HepG2 (cell line): ENCODE results near the gene ID3. TPM values are rescaled to one million over a fixed set of nuclear protein-coding genes. Genes with fewer than 3 reads are reported as not detected.

Experiments
- BHLHE40 ChIP-seq: IDR thresholded peaks from 2 replicates; pipeline ENCODE4 v1.6.1; 2011; ENCODE audit warnings: low read length, improper control_type of control experiment
- GPN1 ChIP-seq: sonication (generic); formaldehyde crosslinking; IDR thresholded peaks from 2 replicates; pipeline ENCODE4 v1.5.1; 2020; ENCODE audit warnings: missing genetic modification reagents, borderline replicate concordance
- GRHL1 ChIP-seq: sonication (generic); formaldehyde crosslinking; conservative IDR thresholded peaks from 2 replicates; pipeline ENCODE4 v1.8.0; 2022; ENCODE audit warnings: missing genetic modification reagents
- HMG20A ChIP-seq: IDR thresholded peaks from 2 replicates; pipeline ENCODE4 v1.6.1; 2016; ENCODE audit warnings: borderline replicate concordance
- IKZF4 ChIP-seq: sonication (generic); formaldehyde crosslinking; IDR thresholded peaks from 2 replicates; pipeline ENCODE4 v1.5.1; 2020; ENCODE audit warnings: borderline replicate concordance, mild to moderate bottlenecking, low read depth, missing genetic modification reagents; ENCODE audit errors: not compliant biosample characterization
- KLF16 ChIP-seq, 2 experiments: sonication (generic) in 1 of 2; formaldehyde crosslinking in 1 of 2; IDR thresholded peaks; 2 replicates each; pipeline versions ENCODE4 v1.6.1 to v1.8.0; 2016 to 2023; ENCODE audit warnings: missing genetic modification reagents in 2 of 2, missing compliant biosample characterization in 1 of 2
- MEF2D ChIP-seq: sonication (generic); formaldehyde crosslinking; IDR thresholded peaks from 2 replicates; pipeline ENCODE4 v1.5.1; 2020; ENCODE audit warnings: mild to moderate bottlenecking, missing genetic modification reagents
- MEIS2 ChIP-seq: sonication (generic); formaldehyde crosslinking; IDR thresholded peaks from 2 replicates; pipeline ENCODE4 v1.9.0; 2021; ENCODE audit warnings: mild to moderate bottlenecking, missing genetic modification reagents
- NFKB2 ChIP-seq: sonication (generic); formaldehyde crosslinking; IDR thresholded peaks from 2 replicates; pipeline ENCODE4 v1.4.0; 2020; ENCODE audit warnings: missing genetic modification reagents, borderline replicate concordance
- PLRG1 ChIP-seq: fragments of 450-650 bp; conservative IDR thresholded peaks from 2 replicates; pipeline ENCODE4 v1.6.1; 2016
- RFX1 ChIP-seq: fragments of 450-650 bp; IDR thresholded peaks from 2 replicates; pipeline ENCODE4 v1.6.1; 2017
- RFXANK ChIP-seq: IDR thresholded peaks from 2 replicates; pipeline ENCODE4 v1.6.1; 2016
- SATB2 ChIP-seq: sonication (generic); formaldehyde crosslinking; IDR thresholded peaks from 2 replicates; pipeline ENCODE4 v1.5.0; 2020; ENCODE audit warnings: missing genetic modification reagents
- SIX4 ChIP-seq: sonication (generic); formaldehyde crosslinking; IDR thresholded peaks from 2 replicates; pipeline ENCODE4 v1.4.0; 2020; ENCODE audit warnings: missing genetic modification reagents
- TEAD3 ChIP-seq: optimal IDR thresholded peaks from 2 replicates; pipeline ENCODE3; 2016; ENCODE audit warnings: borderline replicate concordance
- U2AF1 ChIP-seq: fragments of 200-400 bp; formaldehyde crosslinking; optimal IDR thresholded peaks from 2 replicates; pipeline ENCODE3; 2017; ENCODE audit warnings: mild to moderate bottlenecking, low read depth, low read length
- ZBTB2 ChIP-seq: sonication (generic); formaldehyde crosslinking; IDR thresholded peaks from 2 replicates; pipeline ENCODE4 v1.8.0; 2022; ENCODE audit warnings: low read depth, missing genetic modification reagents
- ZBTB20 ChIP-seq: sonication (generic); formaldehyde crosslinking; IDR thresholded peaks from 2 replicates; pipeline ENCODE4 v1.8.1; 2023; ENCODE audit warnings: missing genetic modification reagents, low read depth, mild to moderate bottlenecking, borderline replicate concordance
- ZBTB43 ChIP-seq: sonication (generic); formaldehyde crosslinking; conservative IDR thresholded peaks from 2 replicates; pipeline ENCODE4 v1.4.0; 2020; ENCODE audit warnings: missing genetic modification reagents
- ZC3H4 ChIP-seq: sonication (generic); formaldehyde crosslinking; IDR thresholded peaks from 2 replicates; pipeline ENCODE4 v1.4.0; 2020; ENCODE audit warnings: missing genetic modification reagents, borderline replicate concordance
- ZFP36L2 ChIP-seq: sonication (generic); formaldehyde crosslinking; IDR thresholded peaks from 2 replicates; pipeline ENCODE4 v1.4.0; 2020; ENCODE audit warnings: missing genetic modification reagents
- ZNF230 ChIP-seq: sonication (generic); formaldehyde crosslinking; IDR thresholded peaks from 2 replicates; pipeline ENCODE4 v1.4.0; 2020; ENCODE audit warnings: mild to moderate bottlenecking, missing genetic modification reagents
- ZNF30 ChIP-seq: sonication (generic); formaldehyde crosslinking; IDR thresholded peaks from 2 replicates; pipeline ENCODE4 v1.5.0; 2020; ENCODE audit warnings: mild to moderate bottlenecking, missing genetic modification reagents
- ZNF335 ChIP-seq: sonication (generic); formaldehyde crosslinking; IDR thresholded peaks from 2 replicates; pipeline ENCODE4 v1.4.0; 2020; ENCODE audit warnings: missing genetic modification reagents
- ZNF569 ChIP-seq: sonication (generic); formaldehyde crosslinking; IDR thresholded peaks from 2 replicates; pipeline ENCODE4 v1.5.0; 2020; ENCODE audit warnings: mild to moderate bottlenecking, missing genetic modification reagents, moderate library complexity, borderline replicate concordance
- ZNF703 ChIP-seq: sonication (generic); formaldehyde crosslinking; IDR thresholded peaks from 2 replicates; pipeline ENCODE4 v1.5.1; 2020; ENCODE audit warnings: missing genetic modification reagents, mild to moderate bottlenecking, moderate library complexity, borderline replicate concordance
- ZNF740 ChIP-seq: sonication (generic); formaldehyde crosslinking; IDR thresholded peaks from 2 replicates; pipeline ENCODE4 v1.4.0; 2020; ENCODE audit warnings: missing genetic modification reagents
- ZNF879 ChIP-seq: sonication (generic); formaldehyde crosslinking; IDR thresholded peaks from 2 replicates; pipeline ENCODE4 v1.8.1; 2023; ENCODE audit warnings: missing genetic modification reagents
- polyA plus RNA-seq, 8 experiments: library from polyadenylated mRNA; depleted of rRNA in 3 of 8; stranded (reverse) in 7 of 8; unstranded in 1 of 8; fragments of >200 nt; fragmentation: Illumina TruSeq in 4 of 8; extraction: Trizol in 4 of 8; gene quantifications; 2 replicates each; pipeline versions ENCODE4 v1.2.1 to v1.2.3, GENCODE V29; 2011 to 2016; ENCODE audit warnings: low read depth in 4 of 8, missing spikeins in 1 of 8, mixed read lengths in 1 of 8; ENCODE audit not compliant: insufficient read depth in 1 of 8
- total RNA-seq, 5 experiments: library from RNA; depleted of rRNA; stranded (reverse); fragments of >200 nt; fragmentation: Illumina TruSeq; extraction: Trizol; gene quantifications; 2 replicates each; pipeline ENCODE4 v1.2.3, GENCODE V29; 2016; ENCODE audit warnings: low read depth in 1 of 5

The ID3 gene
- total and polyA plus RNA-seq, 2 of the 13 experiments (the other 11 are each of a cell fraction or from before 2014, with no cell fraction given) = 64.8 to 115 TPM

GRCh38 chr1:23530087-23530746, 29.1 kb downstream of the ID3 start (continued):
- TF ChIP-seq ZNF569 (CRISPR knock-in tag) (no peak), TEAD3 (CRISPR knock-in tag) (no peak), BHLHE40 (no peak), SIX4 (CRISPR knock-in tag) (no peak), ZC3H4 (CRISPR knock-in tag) (no peak), ZBTB20 (CRISPR knock-in tag) (no peak), ZNF230 (no peak), ZFP36L2 (CRISPR knock-in tag) (no peak), ZNF879 (no peak), SATB2 (no peak), ZBTB2 (CRISPR knock-in tag) (no peak), ZBTB43 (CRISPR knock-in tag) (no peak), KLF16 (CRISPR knock-in tag; IDR thresholded peaks at IDR 0.05) (0 out of 4 replicates have a peak, but pooled peaks of 1 of the 2 experiments have one; percentile 14), ZNF703 (CRISPR knock-in tag) (no peak), ZNF335 (no peak), MEF2D (CRISPR knock-in tag) (no peak), PLRG1 (no peak), U2AF1 (no peak), GRHL1 (no peak), ZNF740 (CRISPR knock-in tag) (no peak), HMG20A (CRISPR knock-in tag) (no peak), NFKB2 (CRISPR knock-in tag) (no peak), GPN1 (CRISPR knock-in tag) (no peak), IKZF4 (CRISPR knock-in tag) (no peak), RFXANK (CRISPR knock-in tag) (no peak), MEIS2 (CRISPR knock-in tag) (no peak), RFX1 (no peak), ZNF30 (CRISPR knock-in tag) (no peak; the same call in 1 of the 2 replicates)
